H9 (cell line): ENCODE measurements around the gene SLC22A13. TPM values are rescaled to one million over a fixed set of nuclear protein-coding genes. Genes with fewer than 3 reads are reported as not detected.

ENCODE experiments used
- DNase-seq: peaks from one replicate; pipeline ENCODE4 v3.0.0-alpha.2; 2017
- H2AFZ ChIP-seq: one replicate; pipeline ENCODE4 v1.6.1; 2013; ENCODE audit warnings: mild to moderate bottlenecking, low read length, control low read depth, moderate library complexity
- H2AK5ac ChIP-seq: 2 replicates; pipeline ENCODE4 v1.6.1; 2013; ENCODE audit warnings: low read length, control low read depth, mixed read lengths; ENCODE audit not compliant: insufficient read length
- H2BK120ac ChIP-seq: one replicate; pipeline ENCODE4 v1.6.1; 2013; ENCODE audit warnings: low read depth, mild to moderate bottlenecking, low read length, control low read depth, inconsistent platforms; ENCODE audit not compliant: poor library complexity, severe bottlenecking
- H2BK12ac ChIP-seq: 2 replicates; pipeline ENCODE4 v1.6.1; 2013; ENCODE audit warnings: low read length, control low read depth, mixed read lengths, low read depth; ENCODE audit not compliant: insufficient read length
- H2BK15ac ChIP-seq: 2 replicates; pipeline ENCODE4 v1.6.1; 2013; ENCODE audit warnings: low read depth, low read length, control low read depth
- H2BK20ac ChIP-seq: one replicate; pipeline ENCODE4 v1.6.1; 2013; ENCODE audit warnings: low read depth, mild to moderate bottlenecking, low read length, control low read depth, inconsistent platforms; ENCODE audit not compliant: poor library complexity, severe bottlenecking
- H2BK5ac ChIP-seq: 2 replicates; pipeline ENCODE4 v1.6.1; 2013; ENCODE audit warnings: low read length, control low read depth, mixed read lengths; ENCODE audit not compliant: insufficient read length
- H3K14ac ChIP-seq: 2 replicates; pipeline ENCODE4 v1.6.1; 2013; ENCODE audit warnings: low read length, control low read depth; ENCODE audit not compliant: insufficient read depth
- H3K18ac ChIP-seq: 2 replicates; pipeline ENCODE4 v1.6.1; 2013; ENCODE audit warnings: low read depth, mild to moderate bottlenecking, mixed read lengths, low read length, control low read depth; ENCODE audit not compliant: insufficient read length
- H3K23ac ChIP-seq: 2 replicates; pipeline ENCODE4 v1.6.1; 2013; ENCODE audit warnings: low read length, control low read depth, mixed read lengths, low read depth; ENCODE audit not compliant: insufficient read length
- H3K23me2 ChIP-seq: 2 replicates; pipeline ENCODE4 v1.6.1; 2013; ENCODE audit warnings: low read depth, mild to moderate bottlenecking, mixed read lengths, low read length, control low read depth; ENCODE audit not compliant: insufficient read length, poor library complexity, severe bottlenecking
- H3K27ac ChIP-seq: 2 replicates; pipeline ENCODE4 v1.5.1; 2013; ENCODE audit warnings: low read length, control low read depth, mixed read lengths, low read depth; ENCODE audit not compliant: insufficient read length
- H3K27me3 ChIP-seq: 2 replicates; pipeline ENCODE4 v1.6.1; 2013; ENCODE audit warnings: low read length, control low read depth, inconsistent platforms; ENCODE audit not compliant: insufficient read depth
- H3K4ac ChIP-seq: 2 replicates; pipeline ENCODE4 v1.6.1; 2013; ENCODE audit warnings: low read depth, mild to moderate bottlenecking, control low read depth, inconsistent platforms, low read length, moderate library complexity
- H3K4me1 ChIP-seq: 2 replicates; pipeline ENCODE4 v1.6.1; 2013; ENCODE audit warnings: low read length, control low read depth, inconsistent platforms; ENCODE audit not compliant: insufficient read depth
- H3K4me2 ChIP-seq: 2 replicates; pipeline ENCODE4 v1.6.1; 2013; ENCODE audit warnings: low read length, control low read depth, mixed read lengths; ENCODE audit not compliant: insufficient read length, insufficient read depth
- H3K56ac ChIP-seq: 2 replicates; pipeline ENCODE4 v1.6.1; 2013; ENCODE audit warnings: low read depth, mild to moderate bottlenecking, mixed read lengths, low read length, control low read depth; ENCODE audit not compliant: insufficient read length
- H3K79me1 ChIP-seq: 2 replicates; pipeline ENCODE4 v1.6.1; 2013; ENCODE audit warnings: low read depth, mild to moderate bottlenecking, moderate library complexity, low read length, control low read depth, inconsistent platforms; ENCODE audit not compliant: insufficient read depth, poor library complexity, severe bottlenecking
- H3K79me2 ChIP-seq: 2 replicates; pipeline ENCODE4 v1.6.1; 2013; ENCODE audit warnings: low read length, control low read depth, inconsistent platforms; ENCODE audit not compliant: insufficient read depth
- H3K9ac ChIP-seq: 2 replicates; pipeline ENCODE4 v1.6.1; 2013; ENCODE audit warnings: low read length, control low read depth, mixed read lengths; ENCODE audit not compliant: insufficient read length; ENCODE audit errors: extremely low read depth
- H3K9me3 ChIP-seq: one replicate; pipeline ENCODE4 v1.6.1; 2013; ENCODE audit warnings: low read depth, low read length, inconsistent platforms; ENCODE audit not compliant: control insufficient read depth
- H3T11ph ChIP-seq: one replicate; pipeline ENCODE4 v1.6.1; 2013; ENCODE audit warnings: mild to moderate bottlenecking, low read length, control low read depth, inconsistent platforms
- H4K20me1 ChIP-seq: one replicate; pipeline ENCODE4 v1.6.1; 2013; ENCODE audit not compliant: control insufficient read depth, insufficient read length, insufficient read depth
- H4K5ac ChIP-seq: 2 replicates; pipeline ENCODE4 v1.6.1; 2013; ENCODE audit warnings: low read depth, mild to moderate bottlenecking, mixed read lengths, low read length, control low read depth; ENCODE audit not compliant: insufficient read length
- H4K8ac ChIP-seq: replicated peaks from 2 replicates; pipeline ENCODE4 v1.6.1; 2013; ENCODE audit warnings: low read length, control low read depth, mixed read lengths, low read depth; ENCODE audit not compliant: insufficient read length
- H4K91ac ChIP-seq: 2 replicates; pipeline ENCODE4 v1.6.1; 2013; ENCODE audit warnings: low read depth, mild to moderate bottlenecking, moderate library complexity, mixed read lengths, low read length, control low read depth; ENCODE audit not compliant: insufficient read length
- H3K27ac Mint-ChIP-seq, 3 experiments: 2 replicates in 2 of 3; 3 replicates in 1 of 3; pipeline ENCODE4 v1.8.0; 2020 to 2021; ENCODE audit warnings: mixed read lengths in 3 of 3, mild to moderate bottlenecking in 1 of 3, moderate library complexity in 1 of 3
- H3K27me3 Mint-ChIP-seq: 2 replicates; pipeline ENCODE4 v1.8.0; 2021; ENCODE audit warnings: low read depth, mild to moderate bottlenecking, moderate library complexity, mixed read lengths
- H3K36me3 Mint-ChIP-seq, 3 experiments: 2 replicates in 2 of 3; 3 replicates in 1 of 3; pipeline ENCODE4 v1.8.0; 2020 to 2021; ENCODE audit warnings: low read depth in 3 of 3, mixed read lengths in 3 of 3; ENCODE audit not compliant: insufficient read depth in 1 of 3
- H3K4me1 Mint-ChIP-seq, 2 experiments: 2 replicates each; pipeline ENCODE4 v1.8.0; 2020; ENCODE audit warnings: mixed read lengths in 2 of 2
- H3K4me3 Mint-ChIP-seq, 2 experiments: 2 replicates in 1 of 2; 3 replicates in 1 of 2; pipeline ENCODE4 v1.8.0; 2020 to 2021; ENCODE audit warnings: mild to moderate bottlenecking in 2 of 2, mixed read lengths in 2 of 2, moderate library complexity in 1 of 2
- H3K9me3 Mint-ChIP-seq, 2 experiments: 2 replicates in 1 of 2; 3 replicates in 1 of 2; pipeline ENCODE4 v1.8.0; 2020; ENCODE audit warnings: mild to moderate bottlenecking in 2 of 2, mixed read lengths in 2 of 2, moderate library complexity in 1 of 2
- WGBS: extraction: QIAGEN DNeasy Blood & Tissue Kit; methylation state at CpG from one replicate; pipeline ENCODE4 v1.1.7; 2013; ENCODE audit warnings: missing lambda C conversion rate, low lambda C conversion rate, mixed read lengths; ENCODE audit not compliant: insufficient read length; ENCODE audit errors: extremely low coverage; 5-methylcytosine and 5-hydroxymethylcytosine counted together
- total RNA-seq: library from RNA; stranded (reverse); gene quantifications from 2 replicates; pipeline ENCODE4 v1.2.1, GENCODE V29; 2021
- TF ChIP-seq, protein P1 (sequence below): fragments of 200-600 bp; sonication (generic); conservative IDR thresholded peaks from 3 replicates; pipeline ENCODE4 v1.8.0; 2021; ENCODE audit warnings: antibody characterized with exemption, mild to moderate bottlenecking

Gene SLC22A13
- total RNA-seq, 1 experiment from 2014 or later: not detected

DNA sequence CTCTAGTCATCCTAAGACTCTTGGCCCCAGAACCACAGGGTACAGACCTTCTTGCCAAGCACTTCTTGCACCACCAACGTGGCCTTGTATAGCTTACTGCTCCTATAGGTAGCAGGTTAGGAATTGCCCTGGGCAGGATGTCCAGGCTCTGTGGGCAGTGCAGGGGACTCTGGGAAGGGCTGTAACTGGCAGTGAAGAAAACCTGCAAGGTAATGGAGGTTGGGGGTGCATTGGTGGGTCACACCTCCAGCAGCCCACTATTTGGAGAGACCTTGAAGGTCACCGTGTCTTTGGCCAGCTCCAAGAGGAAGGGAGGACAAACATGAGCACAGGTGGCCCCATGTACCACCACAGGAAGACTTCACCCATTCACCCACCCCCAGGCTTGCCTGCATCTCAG is 59.6 kb downstream of the SLC22A13 start:
- H3K4me2 ChIP-seq: no peak overlapping the region
- H3K56ac ChIP-seq: no peak overlapping the region
- H4K8ac ChIP-seq: no peak overlapping the region
- DNase-seq: no peak
- H3K4ac ChIP-seq: no peak overlapping the region
- no peak overlapping the region for H2AFZ ChIP-seq
- H3K27ac Mint-ChIP-seq: no peak overlapping the region; a peak in 1 of 7 replicates
- H2BK5ac ChIP-seq: no peak overlapping the region
- no peaks in the 10 kb centered on the region for H3K9me3 ChIP-seq
- peaks cover 2 to 7% of the 10 kb centered on the region in 2 experiments; a peak in 4 of 5 replicates for H3K9me3 Mint-ChIP-seq
- H3K27me3 Mint-ChIP-seq: peaks cover 4% of the 10 kb centered on the region; the same call in 1 of the 2 replicates
- no peak overlapping the region for H4K91ac ChIP-seq
- no peak overlapping the region for H3K23ac ChIP-seq
- no peaks in the 10 kb centered on the region for H3K4me1 Mint-ChIP-seq
- no peaks in the 10 kb centered on the region for H3K79me1 ChIP-seq
- H2AK5ac ChIP-seq: no peak overlapping the region
- no CpG with 5 or more reads among the region's 2 CpGs for WGBS
- H3K27ac ChIP-seq: no peak overlapping the region
- no peaks in the 10 kb centered on the region for H3K23me2 ChIP-seq
- H3K4me3 Mint-ChIP-seq: no peak overlapping the region
- no peak overlapping the region for H3K18ac ChIP-seq
- H3T11ph ChIP-seq: no peak overlapping the region
- H2BK12ac ChIP-seq: no peak overlapping the region
- no peaks in the 10 kb centered on the region for H4K20me1 ChIP-seq
- no peaks in the 10 kb centered on the region for H3K79me2 ChIP-seq
- no peak overlapping the region for H2BK15ac ChIP-seq
- no peaks in the 10 kb centered on the region; a peak in 1 of 7 replicates for H3K36me3 Mint-ChIP-seq
- no peaks in the 10 kb centered on the region for H3K27me3 ChIP-seq
- no peak overlapping the region for H3K14ac ChIP-seq
- H2BK20ac ChIP-seq: no peak overlapping the region
- H3K9ac ChIP-seq: no peak overlapping the region
- TF ChIP-seq, protein P1, sequence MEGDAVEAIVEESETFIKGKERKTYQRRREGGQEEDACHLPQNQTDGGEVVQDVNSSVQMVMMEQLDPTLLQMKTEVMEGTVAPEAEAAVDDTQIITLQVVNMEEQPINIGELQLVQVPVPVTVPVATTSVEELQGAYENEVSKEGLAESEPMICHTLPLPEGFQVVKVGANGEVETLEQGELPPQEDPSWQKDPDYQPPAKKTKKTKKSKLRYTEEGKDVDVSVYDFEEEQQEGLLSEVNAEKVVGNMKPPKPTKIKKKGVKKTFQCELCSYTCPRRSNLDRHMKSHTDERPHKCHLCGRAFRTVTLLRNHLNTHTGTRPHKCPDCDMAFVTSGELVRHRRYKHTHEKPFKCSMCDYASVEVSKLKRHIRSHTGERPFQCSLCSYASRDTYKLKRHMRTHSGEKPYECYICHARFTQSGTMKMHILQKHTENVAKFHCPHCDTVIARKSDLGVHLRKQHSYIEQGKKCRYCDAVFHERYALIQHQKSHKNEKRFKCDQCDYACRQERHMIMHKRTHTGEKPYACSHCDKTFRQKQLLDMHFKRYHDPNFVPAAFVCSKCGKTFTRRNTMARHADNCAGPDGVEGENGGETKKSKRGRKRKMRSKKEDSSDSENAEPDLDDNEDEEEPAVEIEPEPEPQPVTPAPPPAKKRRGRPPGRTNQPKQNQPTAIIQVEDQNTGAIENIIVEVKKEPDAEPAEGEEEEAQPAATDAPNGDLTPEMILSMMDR: no peak
- no peaks in the 10 kb centered on the region for H3K4me1 ChIP-seq
- H2BK120ac ChIP-seq: no peak overlapping the region
- H4K5ac ChIP-seq: no peak overlapping the region
